Measurements from ENCODE around the gene TIFAB. TPM values are rescaled to one million over a fixed set of nuclear protein-coding genes. Genes with fewer than 3 reads are reported as not detected.
"Not testable (repeated sequence)": the region's sequence is repeated elsewhere in the genome, so short reads cannot be mapped to it uniquely, and the experiment has no call there.

The TIFAB gene
- polyA plus RNA-seq = under 1 TPM; 0.02 to 0.18 TPM

GRCh38 chr5:135452321-135453030 is at the start of gene TIFAB:
TSS of gene TIFAB (minus strand) at chr5:135452351. CDS start at chr5:135449939, 2,412 bp downstream.
- 83 to 87% methylated on average over 10 of the region's 10 CpGs for WGBS, 2 donors
- Histone ChIP-seq H3K27me3 (ENCODE audit: control insufficient read depth in 1 of 2, insufficient read depth in 2 of 2, low read length in 2 of 2) (no peaks in the 10 kb centered on the region), H3K4me3 (ENCODE audit: low read depth in 1 of 2, low read length in 2 of 2) (no peak within 1 kb of the TSS), H3K4me1 (ENCODE audit: control insufficient read depth in 2 of 2, insufficient read depth in 2 of 2, low read length in 1 of 2) (no peaks in the 10 kb centered on the region), H3K9me3 (ENCODE audit: control insufficient read depth in 2 of 2, insufficient read depth in 1 of 2, low read depth in 1 of 2, low read length in 1 of 2) (no peaks in the 10 kb centered on the region), H3K36me3 (ENCODE audit: control insufficient read depth in 2 of 2, insufficient read depth in 2 of 2, low read length in 1 of 2) (no peaks in the 10 kb centered on the region), H3K27ac (ENCODE audit: low read depth in 2 of 2, low read length in 1 of 2) (no peak within 1 kb of the TSS)

- Histone ChIP-seq H3K27me3 (ENCODE audit: control insufficient read depth in 1 of 2, insufficient read depth in 2 of 2, low read length in 2 of 2) (no peaks in the 10 kb centered on the region), H3K4me1 (ENCODE audit: control insufficient read depth in 2 of 2, insufficient read depth in 2 of 2, low read length in 1 of 2) (peaks cover 0 to 21% of the 10 kb centered on the region in 2 donors), H3K27ac (ENCODE audit: low read depth in 2 of 2, low read length in 1 of 2) (no peak overlapping the region), H3K9me3 (ENCODE audit: control insufficient read depth in 2 of 2, insufficient read depth in 1 of 2, low read depth in 1 of 2, low read length in 1 of 2) (no peaks in the 10 kb centered on the region), H3K4me3 (ENCODE audit: low read depth in 1 of 2, low read length in 2 of 2) (no peak overlapping the region), H3K36me3 (ENCODE audit: control insufficient read depth in 2 of 2, insufficient read depth in 2 of 2, low read length in 1 of 2) (no peaks in the 10 kb centered on the region)
- 64 to 66% methylated on average over 2 of the region's 2 CpGs for WGBS, 2 donors
Observed at GRCh38 chr5:135498637-135498995, 46.5 kb upstream of the TIFAB start.

- Histone ChIP-seq H3K36me3 (ENCODE audit: control insufficient read depth in 2 of 2, insufficient read depth in 2 of 2, low read length in 1 of 2) (no peaks in the 10 kb centered on the region), H3K27me3 (ENCODE audit: control insufficient read depth in 1 of 2, insufficient read depth in 2 of 2, low read length in 2 of 2) (no peaks in the 10 kb centered on the region), H3K9me3 (ENCODE audit: control insufficient read depth in 2 of 2, insufficient read depth in 1 of 2, low read depth in 1 of 2, low read length in 1 of 2) (no peaks in the 10 kb centered on the region), H3K27ac (ENCODE audit: low read depth in 2 of 2, low read length in 1 of 2) (peak overlapping the region; percentile 38 to 51), H3K4me3 (ENCODE audit: low read depth in 1 of 2, low read length in 2 of 2) (no peak overlapping the region), H3K4me1 (ENCODE audit: control insufficient read depth in 2 of 2, insufficient read depth in 2 of 2, low read length in 1 of 2) (peaks cover 0 to 24% of the 10 kb centered on the region in 2 donors)
- WGBS, 2 donors = 40 to 53% methylated on average over 8 of the region's 8 CpGs
Observed at GRCh38 chr5:135497971-135498636, 46.0 kb upstream of the TIFAB start.

- peaks cover 0 to 37% of the 10 kb centered on the region in 2 donors for H3K4me1 ChIP-seq (ENCODE audit: control insufficient read depth in 2 of 2, insufficient read depth in 2 of 2, low read length in 1 of 2)
- not testable (repeated sequence) for H3K9me3 ChIP-seq (ENCODE audit: control insufficient read depth in 2 of 2, insufficient read depth in 1 of 2, low read depth in 1 of 2, low read length in 1 of 2); H3K27me3 ChIP-seq (ENCODE audit: control insufficient read depth in 1 of 2, insufficient read depth in 2 of 2, low read length in 2 of 2); H3K27ac ChIP-seq (ENCODE audit: low read depth in 2 of 2, low read length in 1 of 2); H3K36me3 ChIP-seq (ENCODE audit: control insufficient read depth in 2 of 2, insufficient read depth in 2 of 2, low read length in 1 of 2); H3K4me3 ChIP-seq (ENCODE audit: low read depth in 1 of 2, low read length in 2 of 2)
- 73 to 76% methylated on average over 4 of the region's 4 CpGs for WGBS, 2 donors
Observed at GRCh38 chr5:135495531-135495930, 43.4 kb upstream of the TIFAB start.

GRCh38 chr5:135494196-135494595 is 42.0 kb upstream of the TIFAB start:
- H3K27ac ChIP-seq (ENCODE audit: low read depth in 2 of 2, low read length in 1 of 2) = peak overlapping the region; percentile 62 to 65
- peaks cover 0 to 37% of the 10 kb centered on the region in 2 donors for H3K4me1 ChIP-seq (ENCODE audit: control insufficient read depth in 2 of 2, insufficient read depth in 2 of 2, low read length in 1 of 2)
- no peaks in the 10 kb centered on the region for H3K27me3 ChIP-seq (ENCODE audit: control insufficient read depth in 1 of 2, insufficient read depth in 2 of 2, low read length in 2 of 2)
- no peaks in the 10 kb centered on the region for H3K36me3 ChIP-seq (ENCODE audit: control insufficient read depth in 2 of 2, insufficient read depth in 2 of 2, low read length in 1 of 2)
- H3K4me3 ChIP-seq (ENCODE audit: low read depth in 1 of 2, low read length in 2 of 2) = no peak overlapping the region
- no peaks in the 10 kb centered on the region for H3K9me3 ChIP-seq (ENCODE audit: control insufficient read depth in 2 of 2, insufficient read depth in 1 of 2, low read depth in 1 of 2, low read length in 1 of 2)
- 53 to 56% methylated on average over 5 of the region's 5 CpGs for WGBS, 2 donors

GRCh38 chr5:135493406-135494180 is 41.4 kb upstream of the TIFAB start:
- peaks cover 0 to 34% of the 10 kb centered on the region in 2 donors for H3K4me1 ChIP-seq (ENCODE audit: control insufficient read depth in 2 of 2, insufficient read depth in 2 of 2, low read length in 1 of 2)
- no peak overlapping the region for H3K4me3 ChIP-seq (ENCODE audit: low read depth in 1 of 2, low read length in 2 of 2)
- H3K36me3 ChIP-seq (ENCODE audit: control insufficient read depth in 2 of 2, insufficient read depth in 2 of 2, low read length in 1 of 2) = no peaks in the 10 kb centered on the region
- H3K9me3 ChIP-seq (ENCODE audit: control insufficient read depth in 2 of 2, insufficient read depth in 1 of 2, low read depth in 1 of 2, low read length in 1 of 2) = no peaks in the 10 kb centered on the region
- H3K27me3 ChIP-seq (ENCODE audit: control insufficient read depth in 1 of 2, insufficient read depth in 2 of 2, low read length in 2 of 2) = no peaks in the 10 kb centered on the region
- peak overlapping the region; percentile 62 to 65 for H3K27ac ChIP-seq (ENCODE audit: low read depth in 2 of 2, low read length in 1 of 2)
- WGBS, 2 donors = 39 to 67% methylated on average over 8 of the region's 8 CpGs

GRCh38 chr5:135492319-135492626 is 40.1 kb upstream of the TIFAB start:
- Histone ChIP-seq H3K9me3 (ENCODE audit: control insufficient read depth in 2 of 2, insufficient read depth in 1 of 2, low read depth in 1 of 2, low read length in 1 of 2) (no peaks in the 10 kb centered on the region), H3K27me3 (ENCODE audit: control insufficient read depth in 1 of 2, insufficient read depth in 2 of 2, low read length in 2 of 2) (no peaks in the 10 kb centered on the region), H3K4me1 (ENCODE audit: control insufficient read depth in 2 of 2, insufficient read depth in 2 of 2, low read length in 1 of 2) (peaks cover 0 to 31% of the 10 kb centered on the region in 2 donors), H3K36me3 (ENCODE audit: control insufficient read depth in 2 of 2, insufficient read depth in 2 of 2, low read length in 1 of 2) (no peaks in the 10 kb centered on the region), H3K27ac (ENCODE audit: low read depth in 2 of 2, low read length in 1 of 2) (peak overlapping the region in 1 of 2 donors; percentile 51), H3K4me3 (ENCODE audit: low read depth in 1 of 2, low read length in 2 of 2) (no peak overlapping the region)
- 41 to 49% methylated on average over 3 of the region's 3 CpGs for WGBS, 2 donors

- Histone ChIP-seq H3K27ac (ENCODE audit: low read depth in 2 of 2, low read length in 1 of 2) (peak overlapping the region in 1 of 2 donors; percentile 51), H3K36me3 (ENCODE audit: control insufficient read depth in 2 of 2, insufficient read depth in 2 of 2, low read length in 1 of 2) (no peaks in the 10 kb centered on the region), H3K9me3 (ENCODE audit: control insufficient read depth in 2 of 2, insufficient read depth in 1 of 2, low read depth in 1 of 2, low read length in 1 of 2) (no peaks in the 10 kb centered on the region), H3K4me3 (ENCODE audit: low read depth in 1 of 2, low read length in 2 of 2) (no peak overlapping the region), H3K27me3 (ENCODE audit: control insufficient read depth in 1 of 2, insufficient read depth in 2 of 2, low read length in 2 of 2) (no peaks in the 10 kb centered on the region), H3K4me1 (ENCODE audit: control insufficient read depth in 2 of 2, insufficient read depth in 2 of 2, low read length in 1 of 2) (peaks cover 0 to 31% of the 10 kb centered on the region in 2 donors)
- WGBS, 2 donors = 16 to 27% methylated on average over 40 of the region's 40 CpGs
Observed at GRCh38 chr5:135491552-135492318, 39.6 kb upstream of the TIFAB start.

GRCh38 chr5:135491038-135491551 is 38.9 kb upstream of the TIFAB start:
- no peak overlapping the region for H3K4me3 ChIP-seq (ENCODE audit: low read depth in 1 of 2, low read length in 2 of 2)
- H3K36me3 ChIP-seq (ENCODE audit: control insufficient read depth in 2 of 2, insufficient read depth in 2 of 2, low read length in 1 of 2) = no peaks in the 10 kb centered on the region
- H3K4me1 ChIP-seq (ENCODE audit: control insufficient read depth in 2 of 2, insufficient read depth in 2 of 2, low read length in 1 of 2) = peaks cover 0 to 29% of the 10 kb centered on the region in 2 donors
- H3K27ac ChIP-seq (ENCODE audit: low read depth in 2 of 2, low read length in 1 of 2) = no peak overlapping the region
- no peaks in the 10 kb centered on the region for H3K27me3 ChIP-seq (ENCODE audit: control insufficient read depth in 1 of 2, insufficient read depth in 2 of 2, low read length in 2 of 2)
- WGBS, 2 donors = 39 to 56% methylated on average over 14 of the region's 14 CpGs
- no peaks in the 10 kb centered on the region for H3K9me3 ChIP-seq (ENCODE audit: control insufficient read depth in 2 of 2, insufficient read depth in 1 of 2, low read depth in 1 of 2, low read length in 1 of 2)
